ENCODE measurements around the gene AXL.
A peak's percentile ranks its signal among the peaks of the same experiment; 100 is the strongest.
"Not testable (repeated sequence)": the region's sequence is repeated elsewhere in the genome, so short reads cannot be mapped to it uniquely, and the experiment has no call there.

The AXL gene

DNA sequence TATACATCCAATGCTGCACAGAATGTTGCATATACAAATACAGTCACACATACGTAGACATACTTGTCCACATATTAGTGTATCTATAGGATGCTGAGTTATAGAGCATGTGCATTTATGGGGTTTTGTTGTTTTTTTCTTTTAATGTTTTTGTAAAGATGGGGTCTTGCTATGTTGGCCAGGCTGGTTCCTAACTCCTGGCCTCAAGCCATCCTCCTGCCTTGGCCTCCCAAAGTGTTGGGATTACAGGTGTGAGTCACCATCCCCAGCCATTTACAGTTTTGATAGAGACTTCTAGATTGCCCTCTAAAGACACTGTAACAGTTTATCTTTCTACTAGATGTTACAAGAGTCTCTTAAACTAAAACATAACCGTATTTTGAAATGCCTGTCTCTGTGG is 59.5 kb downstream of the AXL start:
- no peak for DNase-seq

DNA sequence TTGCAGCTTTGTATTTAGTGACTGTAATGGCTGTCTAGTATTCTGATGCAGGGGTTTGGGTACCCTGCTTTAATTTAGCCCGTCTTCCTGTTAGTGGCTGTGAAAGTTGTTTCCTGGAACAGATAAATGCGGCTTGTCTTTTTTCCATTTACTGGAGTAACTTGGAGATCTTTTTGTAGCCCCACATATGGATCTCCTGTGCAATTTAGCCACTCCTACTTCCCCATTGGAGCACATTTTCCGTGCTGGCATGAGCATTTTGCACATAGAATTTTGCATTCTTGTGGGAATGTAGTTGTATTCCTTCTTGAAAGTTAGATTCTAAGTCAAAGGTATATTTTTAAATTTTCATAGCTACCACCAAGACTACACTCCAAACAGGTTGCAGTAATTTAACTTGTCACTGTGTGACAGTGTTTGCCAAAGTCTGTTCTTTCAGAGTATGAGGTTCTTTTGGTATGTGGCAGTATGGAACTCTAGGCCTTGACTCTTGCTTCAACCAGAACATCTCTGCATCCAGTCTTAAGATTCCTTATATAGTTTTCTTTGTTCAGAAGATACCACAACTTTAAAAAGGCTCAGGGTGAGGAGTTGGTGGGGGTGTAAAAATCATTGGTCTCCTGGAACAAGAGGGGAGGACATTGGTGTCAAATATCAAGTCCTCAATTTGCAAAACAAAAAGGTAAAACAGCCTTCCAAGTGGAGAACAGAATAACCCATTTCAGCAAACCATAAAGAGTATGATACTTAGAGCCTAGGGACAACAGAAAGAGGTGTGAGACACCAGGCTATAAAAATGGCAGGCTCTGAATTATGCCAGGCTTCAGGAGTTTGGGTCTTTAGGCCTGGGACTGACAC is 69.9 kb downstream of the AXL start:
- DNase-seq = no peak

DNA sequence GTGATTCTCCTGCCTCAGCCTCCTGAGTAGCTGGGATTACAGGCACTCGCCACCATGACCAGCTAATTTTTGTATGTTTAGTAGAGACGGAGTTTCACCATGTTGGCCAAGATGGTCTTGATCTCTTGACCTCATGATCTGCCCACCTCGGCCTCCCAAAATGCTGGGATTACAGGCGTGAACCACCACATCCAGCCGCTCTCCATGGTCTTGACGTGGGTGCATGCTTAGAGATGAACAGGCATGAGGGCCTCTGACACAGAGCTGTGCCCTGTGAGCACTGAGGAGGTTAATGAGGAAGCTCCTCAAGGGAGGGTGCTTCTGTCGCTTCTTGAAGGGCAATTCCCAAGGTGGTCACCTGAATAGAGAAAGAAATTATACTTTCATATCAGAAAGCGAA is 70.8 kb downstream of the AXL start:
- DNase-seq = not testable (repeated sequence)

DNA sequence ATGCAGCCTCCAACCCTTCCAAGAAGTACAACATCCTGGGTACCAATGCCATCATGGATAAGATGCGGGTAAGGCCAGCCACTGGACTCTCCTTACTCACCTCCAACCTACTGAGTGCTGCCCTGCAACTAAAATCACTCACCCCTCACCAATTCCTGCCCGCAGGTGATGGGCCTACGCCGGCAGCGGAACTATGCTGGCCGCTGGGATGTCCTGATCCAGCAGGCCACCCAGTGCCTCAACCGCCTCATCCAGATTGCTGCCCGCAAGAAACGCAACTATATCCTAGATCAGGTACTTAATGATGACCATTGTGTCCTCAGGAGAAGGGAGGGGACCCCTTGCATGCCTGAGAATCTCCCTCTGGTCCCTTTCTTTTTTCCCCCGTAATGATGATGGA is 75.4 kb downstream of the AXL start:
- DNase-seq = no peak

DNA sequence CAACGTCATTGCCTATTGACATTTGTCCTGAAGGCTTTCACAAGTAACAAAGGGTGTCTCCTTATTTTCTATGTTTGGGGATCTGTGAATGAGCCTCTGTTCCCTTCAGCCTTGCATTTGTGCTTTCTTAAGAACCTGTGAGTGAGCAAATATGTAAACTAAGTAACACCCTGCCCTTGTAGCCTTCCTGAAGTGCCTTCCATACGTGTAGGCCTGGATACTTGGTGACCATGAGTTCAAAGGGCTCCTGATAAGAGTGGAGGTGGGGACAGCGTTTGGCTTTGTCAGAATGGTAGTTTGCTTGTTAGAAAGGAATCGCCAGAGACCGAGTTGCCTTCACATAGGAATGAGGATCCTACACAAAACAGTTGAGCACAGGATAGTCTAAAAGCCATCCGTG is 76.5 kb downstream of the AXL start:
- no peak for DNase-seq

DNA sequence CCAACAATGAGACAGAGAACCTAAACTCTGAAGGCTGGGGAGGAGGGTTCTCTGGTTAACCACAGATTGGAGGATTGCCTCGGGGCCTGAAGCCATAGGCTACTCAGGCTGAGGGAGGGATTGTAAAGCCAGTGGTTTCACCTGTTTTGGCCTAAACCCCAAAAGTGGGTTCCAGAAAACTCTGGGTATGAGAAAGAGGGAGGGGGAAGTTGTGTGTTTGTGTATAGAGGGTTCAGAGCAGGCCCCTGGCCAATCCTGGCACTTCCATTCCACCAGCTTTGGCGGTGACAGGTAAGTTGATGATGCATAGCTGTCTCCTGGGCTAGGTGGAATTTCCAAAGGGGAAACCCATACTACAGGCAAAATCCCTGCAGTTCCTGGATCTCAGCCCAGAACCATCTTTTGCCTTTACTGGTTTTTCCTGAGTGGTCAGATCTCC is 77.4 kb downstream of the AXL start:
- DNase-seq = no peak

DNA sequence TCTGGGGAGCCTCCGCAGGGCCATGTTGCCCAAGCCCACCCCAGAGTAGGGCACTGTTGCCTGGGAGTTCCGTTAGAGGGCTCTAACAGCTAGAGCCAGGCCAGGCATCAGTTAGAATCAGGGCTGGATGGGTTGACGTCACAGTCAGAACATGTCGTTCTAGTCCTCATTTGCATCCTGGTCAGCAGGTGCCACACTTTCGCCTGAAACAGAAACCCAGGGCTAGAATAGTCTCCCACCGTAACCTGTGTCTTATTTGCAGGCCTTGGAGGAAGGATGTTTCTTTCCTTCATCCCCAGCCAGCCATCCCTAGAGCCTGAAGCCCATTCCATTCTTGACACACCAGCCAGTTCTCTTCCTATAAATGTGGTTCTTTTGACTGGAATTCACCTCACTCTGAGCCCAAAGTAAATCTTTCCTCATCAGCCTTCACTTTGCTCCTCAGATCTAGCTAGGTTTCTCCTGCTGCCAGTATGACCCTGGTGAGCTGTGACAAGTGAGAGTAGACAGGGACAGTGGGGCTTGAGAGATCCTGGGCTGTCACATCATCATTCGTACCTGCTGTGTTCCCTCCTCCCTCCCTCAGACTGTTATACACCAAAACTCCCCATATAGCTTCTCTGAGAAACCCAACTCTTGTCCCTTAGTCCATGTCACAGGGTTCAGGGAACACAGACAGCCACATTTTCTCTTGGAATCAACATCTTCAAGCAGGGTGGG is 78.8 kb downstream of the AXL start:
- no peak for DNase-seq

DNA sequence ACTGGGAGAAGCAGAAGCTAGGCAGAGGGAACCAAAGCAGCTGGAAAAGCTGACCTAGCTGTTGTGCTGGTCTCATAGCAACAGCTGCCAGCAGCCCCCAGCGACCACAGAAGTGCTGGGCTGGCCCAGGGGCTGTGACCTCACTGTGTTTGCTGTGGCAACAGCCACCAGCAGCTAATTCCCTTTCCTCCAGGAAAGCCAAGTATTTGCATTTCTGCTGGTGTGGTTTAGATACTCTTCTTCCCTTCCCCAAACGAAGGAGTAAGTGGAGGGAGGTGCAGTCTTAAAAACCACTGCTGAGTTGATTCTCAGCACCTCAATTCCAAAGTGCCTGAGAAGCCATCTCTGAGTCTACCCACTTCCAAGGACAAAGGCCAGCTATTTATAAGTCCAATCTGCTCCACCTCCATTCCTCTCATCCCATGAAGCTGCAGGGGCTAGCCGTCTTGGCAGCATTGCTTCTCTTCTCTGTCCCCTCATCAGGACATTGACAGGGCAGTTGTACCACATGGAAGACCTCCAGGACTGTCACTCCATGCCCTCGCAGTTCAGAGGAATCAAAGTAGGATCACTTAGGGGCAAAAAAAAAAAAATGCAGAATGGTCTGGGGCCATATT is 79.4 kb downstream of the AXL start:
- DNase-seq = peak; percentile 56

DNA sequence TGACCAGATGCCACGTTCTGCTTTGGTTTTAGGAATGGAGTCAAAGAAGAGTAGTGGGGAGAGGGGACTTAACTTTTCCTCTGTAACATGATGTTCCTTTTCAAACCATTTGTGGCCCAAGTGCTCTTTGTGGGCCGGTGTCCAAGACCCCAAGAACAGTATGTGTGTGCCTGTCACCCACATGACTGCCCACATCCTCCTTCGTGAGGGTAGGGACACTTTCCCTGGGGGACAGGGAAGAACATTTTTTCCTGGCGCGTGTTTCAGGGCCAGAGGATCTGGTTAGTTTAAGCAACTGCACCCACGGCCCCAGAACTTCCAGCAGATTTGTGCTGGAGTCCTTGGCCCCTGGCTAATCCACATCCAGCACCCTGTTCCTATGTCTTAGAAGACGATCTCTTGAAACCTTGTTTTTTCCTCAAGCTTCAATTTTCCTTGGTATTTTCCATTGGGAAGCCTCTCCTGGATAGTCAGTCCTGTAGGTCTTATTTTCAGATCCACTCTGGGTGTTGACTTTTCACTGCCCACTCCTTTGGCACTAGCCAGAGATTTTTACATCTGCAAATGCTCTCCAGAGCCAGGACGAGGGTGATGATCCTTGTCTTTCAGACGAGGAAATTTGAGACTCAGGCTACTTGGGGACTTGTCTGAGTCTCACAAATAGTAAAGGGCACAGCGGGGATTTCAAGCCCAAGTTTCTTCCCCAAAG is 80.2 kb downstream of the AXL start:
- no peak for DNase-seq

DNA sequence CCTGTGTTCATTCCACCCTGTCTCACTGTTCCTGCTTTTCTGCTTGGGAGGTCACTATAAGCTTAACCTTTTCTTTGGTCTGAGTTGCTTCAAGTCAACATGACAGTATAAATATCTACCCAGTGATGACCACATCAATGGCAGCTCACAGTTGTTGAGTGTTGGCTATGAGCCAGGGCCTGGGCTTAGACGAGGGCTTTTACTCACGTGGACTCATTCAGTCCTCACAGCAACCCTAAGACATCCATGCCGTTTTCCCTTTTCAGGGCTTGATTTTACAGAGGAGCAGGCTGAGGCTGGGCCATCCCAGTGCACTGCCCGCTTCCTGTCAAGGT is 80.7 kb downstream of the AXL start:
- peak; percentile 43 for DNase-seq

DNA sequence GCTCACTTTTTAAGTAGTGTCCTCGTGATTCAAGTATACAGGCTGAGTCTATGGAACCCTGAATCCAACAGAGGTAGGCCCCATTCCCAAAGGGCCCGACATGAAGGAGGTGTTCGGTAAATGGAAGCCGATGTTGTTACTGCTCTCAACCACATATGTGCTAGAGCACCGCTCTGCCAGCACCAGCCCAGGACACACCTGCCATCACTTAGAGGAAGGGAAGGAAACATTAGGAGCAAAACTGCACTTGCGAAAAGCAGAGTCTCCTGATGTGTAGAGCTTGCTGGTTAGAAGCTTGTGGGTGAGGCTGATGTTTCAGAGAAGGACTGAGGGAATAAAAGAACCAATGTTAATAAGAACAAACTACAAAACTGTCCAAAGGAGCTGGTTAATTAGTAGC is 81.5 kb downstream of the AXL start:
- no peak for DNase-seq

DNA sequence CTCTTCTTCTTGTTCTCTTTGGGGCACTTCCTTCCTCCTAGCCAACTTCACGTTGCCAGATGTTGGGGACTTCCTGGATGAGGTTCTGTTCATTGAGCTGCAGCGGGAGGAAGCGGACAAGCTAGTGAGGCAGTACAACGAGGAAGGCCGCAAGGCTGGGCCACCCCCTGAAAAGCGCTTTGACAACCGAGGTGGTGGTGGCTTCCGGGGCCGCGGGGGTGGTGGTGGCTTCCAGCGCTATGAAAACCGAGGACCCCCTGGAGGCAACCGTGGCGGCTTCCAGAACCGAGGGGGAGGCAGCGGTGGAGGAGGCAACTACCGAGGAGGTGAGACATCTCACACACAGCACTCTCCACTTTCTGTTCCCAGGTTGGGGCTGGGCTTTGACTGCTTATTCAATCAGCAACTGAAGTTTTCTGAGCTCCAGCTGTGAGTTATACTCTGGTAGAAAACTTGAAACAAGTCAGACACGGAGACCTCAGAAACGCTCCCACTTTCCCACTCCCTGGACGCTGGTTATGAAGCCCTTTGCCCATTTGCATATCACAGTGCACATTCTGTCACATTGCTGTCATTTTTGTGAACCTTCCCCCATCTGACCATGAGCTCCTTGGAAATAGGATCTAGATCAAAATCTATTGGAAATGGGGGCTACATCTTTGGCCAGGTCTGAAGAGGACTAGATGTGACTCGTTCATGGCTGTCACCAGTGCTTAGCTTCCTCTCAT is 83.8 kb downstream of the AXL start:
- DNase-seq = no peak

DNA sequence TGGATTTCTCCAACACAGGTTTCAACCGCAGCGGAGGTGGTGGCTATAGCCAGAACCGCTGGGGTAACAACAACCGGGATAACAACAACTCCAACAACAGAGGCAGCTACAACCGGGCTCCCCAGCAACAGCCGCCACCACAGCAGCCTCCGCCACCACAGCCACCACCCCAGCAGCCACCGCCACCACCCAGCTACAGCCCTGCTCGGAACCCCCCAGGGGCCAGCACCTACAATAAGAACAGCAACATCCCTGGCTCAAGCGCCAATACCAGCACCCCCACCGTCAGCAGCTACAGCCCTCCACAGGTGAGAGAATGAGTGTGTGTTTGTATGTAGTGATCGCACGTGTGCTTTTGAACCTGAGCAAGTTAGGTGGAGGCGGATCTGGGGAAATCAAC is 84.9 kb downstream of the AXL start:
- no peak for DNase-seq

DNA sequence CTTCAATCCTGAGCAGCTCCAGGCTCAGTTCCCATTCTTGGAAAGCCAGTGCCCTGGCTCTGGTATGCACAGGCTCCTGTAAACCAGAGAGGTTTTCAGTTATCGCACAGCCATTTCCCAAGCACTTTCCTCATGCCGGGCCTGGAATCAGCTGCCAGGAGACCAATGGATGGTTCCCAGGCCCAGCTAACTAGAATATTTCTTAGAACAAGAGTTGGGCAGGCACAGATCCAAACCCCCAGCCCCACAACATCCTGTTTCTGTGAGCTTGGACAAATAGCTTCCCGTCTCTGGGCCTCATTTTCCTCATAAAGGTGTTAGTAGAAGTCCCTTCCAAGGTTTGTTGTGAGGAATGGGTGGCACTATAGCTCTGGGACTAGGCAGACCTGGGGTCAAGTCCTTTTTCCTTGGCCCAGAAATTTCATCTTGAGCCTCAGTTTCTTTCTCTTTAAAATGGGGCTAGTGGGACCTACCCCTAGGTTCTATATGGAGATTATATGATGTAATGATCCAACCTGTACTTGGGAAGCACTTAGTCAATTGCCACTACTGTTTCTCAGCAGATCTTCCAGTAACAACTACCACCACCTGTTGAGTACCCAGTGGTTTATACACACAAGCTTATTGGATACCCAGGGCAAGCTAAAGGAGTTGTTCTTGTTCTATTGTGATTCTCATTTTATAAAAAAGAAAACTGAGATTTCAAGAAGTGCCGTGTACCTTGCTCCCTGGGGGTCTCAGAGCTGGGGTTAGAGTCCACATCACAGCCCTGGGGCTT is 85.9 kb downstream of the AXL start:
- no peak for DNase-seq

DNA sequence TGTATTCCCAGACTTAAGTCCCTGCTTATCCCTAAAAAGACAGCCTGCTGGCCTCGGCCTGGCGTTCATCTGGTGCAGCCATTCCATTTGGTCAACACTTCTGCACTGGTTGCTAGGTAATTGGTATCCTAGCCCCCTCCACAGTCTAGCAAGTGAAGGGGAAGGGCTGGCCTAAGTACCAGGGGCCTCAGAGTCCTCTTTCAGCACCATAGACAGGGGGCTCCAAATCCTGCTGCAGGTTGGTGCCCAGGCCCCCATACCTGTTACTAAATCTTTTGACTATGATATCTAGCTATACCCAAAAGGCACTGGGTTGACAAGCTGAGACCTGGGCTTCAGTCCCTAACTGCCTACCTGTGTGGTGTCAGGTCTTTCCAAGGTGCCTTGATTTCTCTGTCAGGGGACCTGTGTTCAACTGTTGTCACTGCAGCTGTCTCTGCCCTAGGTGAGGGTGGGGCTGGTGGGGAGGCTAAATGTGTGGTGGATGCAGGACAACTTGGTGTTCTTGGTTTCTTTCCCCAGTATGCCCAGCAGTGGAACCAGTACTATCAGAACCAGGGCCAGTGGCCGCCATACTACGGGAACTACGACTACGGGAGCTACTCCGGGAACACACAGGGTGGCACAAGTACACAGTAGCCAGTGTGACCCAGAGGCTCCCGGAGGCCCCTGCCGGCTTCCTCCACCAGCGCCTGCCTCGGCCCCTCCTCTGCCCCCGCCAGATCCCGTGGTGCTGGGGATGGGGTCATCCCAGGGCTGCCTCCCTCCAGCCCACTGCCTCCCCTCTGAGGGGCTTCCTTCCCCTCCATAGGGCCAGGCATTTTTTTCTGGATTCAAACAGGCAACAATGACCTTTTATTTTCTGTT is 87.1 kb downstream of the AXL start:
- no peak for DNase-seq

DNA sequence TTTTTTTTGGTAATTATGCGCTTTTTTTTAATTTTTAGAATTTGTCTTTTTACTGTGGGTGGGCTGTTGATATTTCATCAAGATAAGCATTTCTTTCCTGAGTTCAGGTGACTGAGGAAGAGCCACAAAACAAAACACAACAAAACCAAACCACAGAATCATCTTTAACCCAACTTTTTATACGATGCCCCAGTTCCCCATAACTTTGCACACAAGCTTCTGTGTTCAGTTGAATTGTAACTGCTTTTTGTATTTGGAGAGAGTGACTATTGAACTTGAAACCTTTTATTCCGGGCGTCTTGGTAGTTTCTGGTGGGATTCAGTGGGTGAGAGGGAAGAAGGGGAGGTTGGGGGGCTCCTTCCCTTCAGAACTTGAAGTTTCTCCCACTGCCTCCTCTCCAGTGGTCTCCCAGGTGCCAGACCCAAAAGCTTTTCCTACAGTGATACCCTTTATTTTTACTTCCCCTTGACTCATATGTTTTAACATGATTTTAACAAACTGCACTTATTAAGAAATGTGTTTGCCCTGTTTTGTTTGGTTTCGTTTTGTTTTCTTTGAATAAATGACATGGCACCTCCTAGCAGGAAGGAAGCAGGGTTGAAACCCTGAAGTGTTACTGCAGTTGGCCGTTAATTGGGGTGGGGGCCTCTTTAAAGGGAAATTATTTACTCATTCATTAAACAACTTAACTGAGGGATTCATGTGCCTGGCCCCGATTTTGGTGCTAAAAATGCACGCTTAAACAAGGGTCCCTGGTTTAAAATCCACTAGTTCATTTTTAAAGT is 88.3 kb downstream of the AXL start:
- DNase-seq = no peak

DNA sequence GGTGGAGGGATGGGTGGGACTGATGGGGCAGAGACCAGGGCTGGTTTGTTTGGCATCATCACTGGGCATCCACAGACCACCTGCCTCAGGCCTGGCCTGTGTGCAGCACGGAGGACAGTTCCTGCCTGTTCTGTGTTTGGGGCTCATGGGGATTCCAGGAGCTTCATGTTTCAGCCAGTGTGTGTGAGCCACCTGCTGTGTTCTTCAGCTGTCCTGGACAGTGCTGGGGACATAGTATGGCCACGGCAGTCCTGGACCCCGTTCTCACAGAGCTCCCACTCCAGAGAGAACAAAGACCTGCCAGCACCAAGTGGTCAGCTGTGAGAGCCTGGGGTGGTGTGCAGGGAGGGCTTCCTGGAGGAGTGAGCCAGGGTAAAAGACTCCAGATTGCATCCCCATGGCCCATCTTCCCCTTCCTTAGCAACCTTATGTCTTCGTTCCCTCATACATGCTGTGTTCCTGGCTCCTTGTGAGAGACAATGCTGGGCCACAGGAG is 89.0 kb downstream of the AXL start:
- no peak for DNase-seq

DNA sequence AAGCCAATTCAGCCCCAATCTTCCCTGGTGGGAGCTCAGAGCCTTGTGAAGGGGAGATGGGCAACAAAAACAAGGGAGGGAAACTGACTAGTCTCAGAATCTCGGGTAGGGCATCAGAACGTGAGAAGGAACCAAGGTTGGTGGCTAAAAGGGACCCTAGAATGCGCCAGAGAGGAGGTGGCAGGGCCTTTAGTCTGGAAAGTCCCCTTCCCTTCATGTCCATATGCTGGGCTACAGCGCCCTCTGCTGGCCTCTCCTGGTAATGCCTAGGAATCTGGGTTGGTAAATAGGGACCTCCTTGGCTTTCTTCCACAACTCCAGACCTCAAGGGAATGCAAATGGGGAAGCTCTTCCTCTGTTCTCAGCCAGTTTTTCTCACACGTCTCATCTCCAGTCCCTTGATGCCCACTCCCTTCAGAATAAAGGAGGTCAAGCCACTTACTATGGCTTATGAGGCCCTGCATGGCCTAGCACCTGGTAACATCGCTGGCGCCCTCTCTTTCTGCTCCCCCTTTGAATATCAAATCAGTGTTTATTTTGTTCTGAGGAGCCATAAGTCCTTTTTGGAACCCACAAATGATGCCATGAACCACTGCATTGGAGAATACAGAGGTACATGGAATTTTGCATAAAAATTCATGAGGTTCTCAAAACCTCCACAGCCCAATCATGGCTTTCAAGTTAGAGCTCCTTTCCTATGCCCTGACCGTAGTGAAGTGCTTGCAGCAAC is 89.6 kb downstream of the AXL start:
- peak; percentile 91 for DNase-seq

Data from fibroblast of skin of scalp (primary cell).